Measurements from ENCODE around the gene UCKL1. TPM values are rescaled to one million over a fixed set of nuclear protein-coding genes. Genes with fewer than 3 reads are reported as not detected.

UCKL1 gene
- total RNA-seq, 1 experiment from 2014 or later = 47.4 TPM

DNA sequence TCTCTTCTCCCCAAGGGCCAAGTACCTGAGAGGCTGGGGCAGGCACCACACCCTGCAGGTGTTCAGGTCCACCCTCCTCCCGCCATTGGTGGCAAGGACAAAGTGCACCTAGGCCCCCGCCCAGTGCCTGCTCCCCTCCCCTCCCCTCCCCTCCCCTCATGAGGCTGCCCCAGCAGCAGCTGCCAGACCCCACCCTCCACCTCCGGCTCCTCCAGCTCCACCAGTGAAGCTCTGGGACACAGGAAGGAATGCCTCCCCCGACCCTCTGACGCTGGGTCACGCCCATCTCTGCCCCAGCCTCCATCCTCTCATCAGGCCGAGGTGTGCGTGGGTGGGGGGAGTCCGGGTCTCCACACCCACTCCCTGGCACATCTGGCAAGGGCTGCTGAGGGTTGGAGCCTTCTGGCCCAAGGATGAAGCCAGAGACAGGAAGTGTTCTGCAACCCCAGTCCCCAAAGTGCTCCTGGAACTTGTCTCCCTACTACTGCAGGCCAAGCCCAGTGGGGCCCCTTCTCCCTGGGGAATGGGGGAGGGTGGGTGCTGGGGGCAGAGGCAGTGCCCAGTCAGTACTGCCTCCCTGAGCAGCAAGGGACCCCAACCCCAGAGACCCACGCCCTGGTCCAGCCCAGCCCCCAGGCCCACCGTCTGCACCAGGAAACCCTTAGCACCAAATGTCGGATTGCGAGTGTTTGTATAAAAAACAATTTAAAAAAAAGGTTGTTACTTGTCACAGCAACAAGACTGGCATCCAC is 1.6 kb upstream of the UCKL1 start:
- peak; percentile 23 for ATAC-seq
- H3K27ac ChIP-seq (ENCODE audit: low read length) = peak overlapping the region; percentile 91
- peak overlapping the region in 1 of 2 experiments; percentile 83; a peak in 3 of 4 replicates for H3K4me3 ChIP-seq (ENCODE audit: low read depth in 2 of 2, low read length in 2 of 2)
- no peaks in the 10 kb centered on the region for H3K9me3 ChIP-seq (ENCODE audit: control insufficient read depth, insufficient read depth, low read depth, low read length)
- no peak for DNase-seq (ENCODE audit: low read depth, low spot score)
- in situ Hi-C loops (cut with HindIII; ENCODE audit: low pct_unique_long_range_greater_than_20kb, low sequenced_read_pairs) (no loop called here), intact Hi-C loops (cut with micrococcal nuclease; ENCODE audit: unreplicated experiment) (no loop called here)
- TF ChIP-seq, protein P1, sequence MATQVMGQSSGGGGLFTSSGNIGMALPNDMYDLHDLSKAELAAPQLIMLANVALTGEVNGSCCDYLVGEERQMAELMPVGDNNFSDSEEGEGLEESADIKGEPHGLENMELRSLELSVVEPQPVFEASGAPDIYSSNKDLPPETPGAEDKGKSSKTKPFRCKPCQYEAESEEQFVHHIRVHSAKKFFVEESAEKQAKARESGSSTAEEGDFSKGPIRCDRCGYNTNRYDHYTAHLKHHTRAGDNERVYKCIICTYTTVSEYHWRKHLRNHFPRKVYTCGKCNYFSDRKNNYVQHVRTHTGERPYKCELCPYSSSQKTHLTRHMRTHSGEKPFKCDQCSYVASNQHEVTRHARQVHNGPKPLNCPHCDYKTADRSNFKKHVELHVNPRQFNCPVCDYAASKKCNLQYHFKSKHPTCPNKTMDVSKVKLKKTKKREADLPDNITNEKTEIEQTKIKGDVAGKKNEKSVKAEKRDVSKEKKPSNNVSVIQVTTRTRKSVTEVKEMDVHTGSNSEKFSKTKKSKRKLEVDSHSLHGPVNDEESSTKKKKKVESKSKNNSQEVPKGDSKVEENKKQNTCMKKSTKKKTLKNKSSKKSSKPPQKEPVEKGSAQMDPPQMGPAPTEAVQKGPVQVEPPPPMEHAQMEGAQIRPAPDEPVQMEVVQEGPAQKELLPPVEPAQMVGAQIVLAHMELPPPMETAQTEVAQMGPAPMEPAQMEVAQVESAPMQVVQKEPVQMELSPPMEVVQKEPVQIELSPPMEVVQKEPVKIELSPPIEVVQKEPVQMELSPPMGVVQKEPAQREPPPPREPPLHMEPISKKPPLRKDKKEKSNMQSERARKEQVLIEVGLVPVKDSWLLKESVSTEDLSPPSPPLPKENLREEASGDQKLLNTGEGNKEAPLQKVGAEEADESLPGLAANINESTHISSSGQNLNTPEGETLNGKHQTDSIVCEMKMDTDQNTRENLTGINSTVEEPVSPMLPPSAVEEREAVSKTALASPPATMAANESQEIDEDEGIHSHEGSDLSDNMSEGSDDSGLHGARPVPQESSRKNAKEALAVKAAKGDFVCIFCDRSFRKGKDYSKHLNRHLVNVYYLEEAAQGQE (IDR thresholded peaks at IDR 0.05; ENCODE audit: insufficient read depth in 1 of 2, low read depth in 2 of 2, low read length in 1 of 2) = no peak
- TF ChIP-seq SIN3A (IDR thresholded peaks at IDR 0.05; ENCODE audit: borderline replicate concordance, insufficient read depth, low read depth, low read length) = no peak
- no peak for TF ChIP-seq POLR2AphosphoS5 (IDR thresholded peaks at IDR 0.05; ENCODE audit: low read depth, low read length)
- TF ChIP-seq, protein P2, sequence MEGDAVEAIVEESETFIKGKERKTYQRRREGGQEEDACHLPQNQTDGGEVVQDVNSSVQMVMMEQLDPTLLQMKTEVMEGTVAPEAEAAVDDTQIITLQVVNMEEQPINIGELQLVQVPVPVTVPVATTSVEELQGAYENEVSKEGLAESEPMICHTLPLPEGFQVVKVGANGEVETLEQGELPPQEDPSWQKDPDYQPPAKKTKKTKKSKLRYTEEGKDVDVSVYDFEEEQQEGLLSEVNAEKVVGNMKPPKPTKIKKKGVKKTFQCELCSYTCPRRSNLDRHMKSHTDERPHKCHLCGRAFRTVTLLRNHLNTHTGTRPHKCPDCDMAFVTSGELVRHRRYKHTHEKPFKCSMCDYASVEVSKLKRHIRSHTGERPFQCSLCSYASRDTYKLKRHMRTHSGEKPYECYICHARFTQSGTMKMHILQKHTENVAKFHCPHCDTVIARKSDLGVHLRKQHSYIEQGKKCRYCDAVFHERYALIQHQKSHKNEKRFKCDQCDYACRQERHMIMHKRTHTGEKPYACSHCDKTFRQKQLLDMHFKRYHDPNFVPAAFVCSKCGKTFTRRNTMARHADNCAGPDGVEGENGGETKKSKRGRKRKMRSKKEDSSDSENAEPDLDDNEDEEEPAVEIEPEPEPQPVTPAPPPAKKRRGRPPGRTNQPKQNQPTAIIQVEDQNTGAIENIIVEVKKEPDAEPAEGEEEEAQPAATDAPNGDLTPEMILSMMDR (IDR thresholded peaks at IDR 0.05) = no peak
- no peak for TF ChIP-seq TCF7L2 (IDR thresholded peaks at IDR 0.05; ENCODE audit: low read depth, low read length)
- no peaks in the 10 kb centered on the region for H3K27me3 ChIP-seq (ENCODE audit: control insufficient read depth, insufficient read depth, low read length)
- ChIA-PET POLR2A (no interaction called here), CTCF (no interaction called here)
- H3K36me3 ChIP-seq (ENCODE audit: control insufficient read depth, insufficient read depth, low read length) = peaks cover 3% of the 10 kb centered on the region; the same call in 1 of the 2 replicates
- BruUV-seq (replicated peaks) = no TSS peak
- H3K4me1 ChIP-seq (ENCODE audit: control insufficient read depth, insufficient read depth, low read length) = peaks cover 28% of the 10 kb centered on the region

DNA sequence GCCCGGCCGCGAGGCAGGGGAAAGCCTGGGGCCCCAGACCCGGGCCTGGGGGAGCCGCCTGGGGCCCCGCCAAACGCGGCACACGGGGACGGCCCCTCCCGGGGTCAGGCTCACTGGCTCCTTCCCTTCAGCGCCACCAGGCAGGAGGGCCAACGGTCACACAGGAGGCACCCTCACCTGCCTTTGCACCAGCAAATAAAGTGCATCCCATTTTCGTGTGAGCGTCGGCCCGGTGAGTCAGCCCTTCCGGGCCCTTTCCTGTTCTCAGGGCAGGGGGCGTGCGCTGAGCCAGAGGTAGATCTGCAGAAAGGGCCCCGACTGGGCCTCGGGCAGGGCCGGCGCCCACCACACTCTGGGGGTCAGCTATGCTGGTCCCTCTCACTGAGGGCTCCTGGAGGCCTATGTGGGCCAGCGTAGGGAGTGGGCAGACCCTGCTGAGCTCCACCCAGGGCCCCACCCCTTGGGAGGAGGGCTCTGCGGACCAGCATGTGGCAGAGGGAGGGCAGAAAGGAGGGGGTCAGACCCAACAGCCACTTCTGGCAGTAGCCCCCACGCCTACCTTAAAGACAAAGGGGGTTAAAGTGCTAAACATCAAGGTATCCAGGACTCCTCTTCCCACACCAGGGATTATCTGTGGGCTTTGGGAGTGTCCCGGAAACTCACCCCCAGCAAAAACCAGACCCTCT is 931 bp upstream of the UCKL1 start:
- Histone ChIP-seq H3K36me3 (ENCODE audit: control insufficient read depth, insufficient read depth, low read length) (peaks cover 3% of the 10 kb centered on the region; the same call in 1 of the 2 replicates), H3K4me1 (ENCODE audit: control insufficient read depth, insufficient read depth, low read length) (peaks cover 33% of the 10 kb centered on the region), H3K27me3 (ENCODE audit: control insufficient read depth, insufficient read depth, low read length) (no peaks in the 10 kb centered on the region), H3K9me3 (ENCODE audit: control insufficient read depth, insufficient read depth, low read depth, low read length) (no peaks in the 10 kb centered on the region), H3K27ac (ENCODE audit: low read length) (peak overlapping the region; percentile 91), H3K4me3 (ENCODE audit: low read depth in 2 of 2, low read length in 2 of 2) (peak overlapping the region; percentile 83 to 85)
- BruUV-seq (replicated peaks) = no TSS peak
- in situ Hi-C loops (cut with HindIII; ENCODE audit: low pct_unique_long_range_greater_than_20kb, low sequenced_read_pairs) (no loop called here), intact Hi-C loops (cut with micrococcal nuclease; ENCODE audit: unreplicated experiment) (no loop called here)
- CTCF ChIA-PET = interaction anchor here (0.6 to 1.1 kb wide), 2 partner anchors 357 to 419 kb away, joined by 3 read pairs; no protein-coding TSS in a partner anchor
- TF ChIP-seq POLR2AphosphoS5 (IDR thresholded peaks at IDR 0.05; ENCODE audit: low read depth, low read length) (peak; percentile 83), SIN3A (IDR thresholded peaks at IDR 0.05; ENCODE audit: borderline replicate concordance, insufficient read depth, low read depth, low read length) (no peak), TCF7L2 (IDR thresholded peaks at IDR 0.05; ENCODE audit: low read depth, low read length) (no peak)
- TF ChIP-seq, protein P1 (IDR thresholded peaks at IDR 0.05; ENCODE audit: insufficient read depth in 1 of 2, low read depth in 2 of 2, low read length in 1 of 2) = peak in 1 of 2 experiments; percentile 40; a peak in 1 of 4 replicates
- TF ChIP-seq, protein P2 (IDR thresholded peaks at IDR 0.05) = no peak
- peak; percentile 86 for ATAC-seq
- POLR2A ChIA-PET = no interaction called here
- DNase-seq (ENCODE audit: low read depth, low spot score) = no peak
